ENCODE data around the gene CCDC137.

CCDC137 gene

DNA sequence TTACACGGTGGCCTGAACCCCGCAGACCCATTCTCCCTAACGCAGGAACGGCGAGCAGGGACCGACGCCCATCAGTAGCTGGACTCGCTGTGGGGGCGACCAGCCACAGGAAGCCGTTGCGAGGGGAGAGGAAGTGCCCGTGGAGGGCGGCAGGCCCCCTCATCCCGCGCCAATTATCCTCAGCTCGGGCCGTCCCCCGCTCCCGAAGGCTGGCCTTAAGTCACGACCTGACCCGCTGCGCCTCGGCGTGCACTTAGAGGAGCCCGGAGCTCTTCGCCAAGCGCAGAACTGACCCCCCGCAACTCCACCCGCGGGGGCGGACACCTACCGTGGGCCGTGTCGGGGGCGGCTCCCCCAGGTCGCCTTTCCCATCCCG, 16.7 kb downstream of the CCDC137 start:
- DNase-seq: peak; percentile 28 to 68 (median 54)

GRCh38 chr17:81683584-81684441, 17.3 kb downstream of the CCDC137 start, which contains the start of the genes ARL16 and HGS:
Gene ARL16 (minus strand): TSS chr17:81683797. CDS start chr17:81683753, 44 bp downstream.
Gene HGS (plus strand): TSS chr17:81684011. CDS start chr17:81684067, 56 bp downstream.
- peak; percentile 100 for DNase-seq

- DNase-seq: no peak
Observed at GRCh38 chr17:81684442-81684911, 17.9 kb downstream of the CCDC137 start.

DNA sequence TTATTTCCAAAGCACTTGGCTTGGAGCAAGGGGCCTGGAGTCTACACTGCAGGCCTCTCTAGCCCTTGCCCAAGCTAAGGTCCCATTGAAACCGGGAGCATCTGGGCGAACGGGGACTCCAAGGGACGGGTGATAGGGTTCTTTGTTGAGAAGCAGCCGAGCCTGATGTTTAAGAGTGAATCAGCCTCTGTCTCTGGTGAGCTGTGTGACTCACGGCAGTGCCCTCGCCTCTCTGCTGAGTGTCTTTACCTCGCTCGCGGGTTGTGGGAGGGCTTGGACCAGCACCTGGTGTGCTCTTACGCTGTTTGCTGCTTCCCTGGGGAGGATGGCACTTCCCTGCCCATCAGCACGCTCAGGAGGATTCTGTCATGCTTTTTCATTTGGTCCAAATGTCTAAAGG, 18.6 kb downstream of the CCDC137 start:
- DNase-seq: peak in 3 of 4 experiments; percentile 8 to 28 (median 25)

DNA sequence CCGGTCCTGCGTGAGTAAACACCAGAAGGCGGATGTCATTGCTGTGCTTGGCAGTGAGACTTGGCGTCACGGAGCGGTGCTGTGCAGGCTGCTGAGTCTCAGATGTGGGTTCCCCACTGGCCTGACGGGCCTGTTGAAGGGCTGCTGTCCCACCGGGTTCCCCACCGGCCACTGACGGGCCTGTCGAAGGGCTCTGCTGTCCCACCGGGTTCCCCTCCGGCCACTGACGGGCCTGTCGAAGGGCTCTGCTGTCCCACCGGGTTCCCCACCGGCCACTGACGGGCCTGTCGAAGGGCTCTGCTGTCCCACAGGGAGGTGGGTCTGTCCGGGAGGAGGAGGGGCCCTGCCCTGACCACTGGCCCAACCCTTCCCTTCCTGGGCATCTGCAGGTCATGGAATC, 20.1 kb downstream of the CCDC137 start:
- no peak for DNase-seq

GRCh38 chr17:81687770-81688541, 21.4 kb downstream of the CCDC137 start:
- no peak for DNase-seq

DNA sequence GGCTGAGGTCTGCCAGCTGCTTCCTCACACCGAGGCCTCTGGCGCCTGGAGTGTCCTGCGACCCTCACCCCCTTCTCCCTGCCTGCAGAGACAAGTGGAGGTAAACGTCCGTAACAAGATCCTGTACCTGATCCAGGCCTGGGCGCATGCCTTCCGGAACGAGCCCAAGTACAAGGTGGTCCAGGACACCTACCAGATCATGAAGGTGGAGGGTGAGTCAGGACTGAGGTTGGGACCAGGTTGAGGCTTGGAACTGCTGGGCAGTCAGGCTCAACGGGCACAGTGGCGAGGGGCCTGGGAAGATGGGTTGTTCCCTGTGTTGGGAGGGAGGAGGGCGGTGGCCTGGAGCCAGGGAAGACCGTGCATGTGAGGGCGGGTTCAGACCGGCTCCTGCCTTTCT, 22.1 kb downstream of the CCDC137 start:
- DNase-seq: no peak

GRCh38 chr17:81690066-81690465, 23.5 kb downstream of the CCDC137 start:
- no peak for DNase-seq

DNA sequence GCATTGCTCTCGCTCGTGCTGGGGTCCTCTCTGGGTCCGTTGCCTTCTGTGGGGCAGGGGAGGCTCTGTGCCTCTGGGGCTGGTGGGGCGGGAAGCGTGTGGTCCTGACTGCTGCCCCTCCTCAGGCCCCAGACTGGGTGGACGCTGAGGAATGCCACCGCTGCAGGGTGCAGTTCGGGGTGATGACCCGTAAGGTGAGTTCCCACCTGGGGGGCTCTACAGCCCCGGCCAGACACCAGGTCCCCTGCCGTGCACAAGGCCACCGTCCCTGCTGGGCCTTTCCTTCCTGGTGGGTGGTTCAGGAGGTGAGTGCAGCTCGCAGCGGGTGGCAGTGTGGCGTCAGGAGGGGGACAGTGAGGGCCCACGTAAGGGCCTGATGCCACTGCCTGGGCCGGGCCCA, 24.0 kb downstream of the CCDC137 start:
- no peak for DNase-seq

DNA sequence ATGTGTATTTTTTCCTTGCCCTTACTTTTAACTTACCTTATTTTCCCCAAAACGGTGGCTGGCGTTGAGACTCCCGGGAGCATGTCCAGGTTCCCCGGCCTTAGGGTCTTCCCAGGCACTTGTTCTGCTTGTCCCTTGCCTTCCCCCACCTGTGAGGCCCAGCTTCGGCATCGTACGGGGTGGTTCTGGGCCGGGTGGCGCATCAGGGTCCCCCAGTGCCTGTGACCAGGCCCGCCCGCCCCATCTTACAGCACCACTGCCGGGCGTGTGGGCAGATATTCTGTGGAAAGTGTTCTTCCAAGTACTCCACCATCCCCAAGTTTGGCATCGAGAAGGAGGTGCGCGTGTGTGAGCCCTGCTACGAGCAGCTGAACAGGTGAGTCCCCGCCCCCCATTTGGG, 24.7 kb downstream of the CCDC137 start:
- no peak for DNase-seq

DNA sequence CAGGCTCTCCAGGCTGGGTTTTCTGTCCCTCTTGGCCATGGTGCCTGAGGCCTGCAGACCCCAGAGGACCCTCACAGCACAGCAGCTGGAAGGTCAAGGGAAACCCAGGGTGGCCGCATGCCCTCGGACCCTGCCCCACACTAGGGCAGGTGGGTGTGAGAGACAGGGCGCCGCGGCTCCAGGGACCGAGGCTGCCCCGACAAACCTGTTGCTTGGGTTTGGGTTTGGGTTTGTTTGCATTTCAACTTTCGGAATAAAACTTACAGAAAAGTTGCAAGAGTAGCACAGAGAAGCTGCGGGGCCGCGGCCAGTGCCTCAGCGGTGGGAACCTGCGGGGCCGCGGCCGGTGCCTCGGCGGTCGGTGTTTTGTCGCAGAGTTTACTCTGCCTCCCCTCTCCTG, 25.1 kb downstream of the CCDC137 start:
- DNase-seq: no peak

- no peak for DNase-seq
Observed at GRCh38 chr17:81693509-81694210, 27.1 kb downstream of the CCDC137 start.

- DNase-seq: no peak
Observed at GRCh38 chr17:81694810-81695209, 28.3 kb downstream of the CCDC137 start.

- DNase-seq: no peak
Observed at GRCh38 chr17:81695211-81695610, 28.7 kb downstream of the CCDC137 start.

DNA sequence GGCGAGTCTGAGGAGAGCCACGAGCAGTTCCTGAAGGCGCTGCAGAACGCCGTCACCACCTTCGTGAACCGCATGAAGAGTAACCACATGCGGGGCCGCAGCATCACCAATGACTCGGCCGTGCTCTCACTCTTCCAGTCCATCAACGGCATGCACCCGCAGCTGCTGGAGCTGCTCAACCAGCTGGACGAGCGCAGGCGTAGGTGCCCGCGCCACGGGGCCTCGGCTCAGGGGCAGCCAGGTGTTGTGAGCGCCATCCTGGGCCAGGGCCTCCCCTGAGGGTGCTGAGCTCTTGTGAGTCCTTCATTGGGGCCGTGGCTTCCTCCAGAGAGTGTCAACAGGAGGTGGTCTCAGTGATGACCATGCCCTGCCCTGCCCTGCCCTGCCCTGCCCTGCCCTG, 29.3 kb downstream of the CCDC137 start:
- DNase-seq: no peak

DNA sequence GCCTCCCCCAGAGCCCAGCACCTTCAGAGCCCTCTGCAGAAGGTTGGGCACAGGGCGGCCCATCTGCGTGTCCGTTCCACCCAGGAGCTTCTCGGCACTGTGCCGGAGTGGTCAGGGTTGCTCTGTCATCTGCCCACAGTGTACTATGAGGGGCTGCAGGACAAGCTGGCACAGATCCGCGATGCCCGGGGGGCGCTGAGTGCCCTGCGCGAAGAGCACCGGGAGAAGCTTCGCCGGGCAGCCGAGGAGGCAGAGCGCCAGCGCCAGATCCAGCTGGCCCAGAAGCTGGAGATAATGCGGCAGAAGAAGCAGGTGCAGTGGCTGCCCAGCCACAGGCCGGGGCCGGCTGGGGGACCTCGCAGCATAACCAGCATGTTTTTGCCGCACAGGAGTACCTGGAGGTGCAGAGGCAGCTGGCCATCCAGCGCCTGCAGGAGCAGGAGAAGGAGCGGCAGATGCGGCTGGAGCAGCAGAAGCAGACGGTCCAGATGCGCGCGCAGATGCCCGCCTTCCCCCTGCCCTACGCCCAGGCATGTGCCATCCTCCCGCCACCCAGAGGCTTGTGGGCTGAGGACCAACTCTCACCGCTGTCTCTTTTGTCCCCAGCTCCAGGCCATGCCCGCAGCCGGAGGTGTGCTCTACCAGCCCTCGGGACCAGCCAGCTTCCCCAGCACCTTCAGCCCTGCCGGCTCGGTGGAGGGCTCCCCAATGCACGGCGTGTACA, 29.8 kb downstream of the CCDC137 start:
- no peak for DNase-seq

GRCh38 chr17:81697261-81698044, 30.9 kb downstream of the CCDC137 start:
- DNase-seq: no peak

- DNase-seq: no peak
Observed at GRCh38 chr17:81700353-81701287, 34.1 kb downstream of the CCDC137 start.

DNA sequence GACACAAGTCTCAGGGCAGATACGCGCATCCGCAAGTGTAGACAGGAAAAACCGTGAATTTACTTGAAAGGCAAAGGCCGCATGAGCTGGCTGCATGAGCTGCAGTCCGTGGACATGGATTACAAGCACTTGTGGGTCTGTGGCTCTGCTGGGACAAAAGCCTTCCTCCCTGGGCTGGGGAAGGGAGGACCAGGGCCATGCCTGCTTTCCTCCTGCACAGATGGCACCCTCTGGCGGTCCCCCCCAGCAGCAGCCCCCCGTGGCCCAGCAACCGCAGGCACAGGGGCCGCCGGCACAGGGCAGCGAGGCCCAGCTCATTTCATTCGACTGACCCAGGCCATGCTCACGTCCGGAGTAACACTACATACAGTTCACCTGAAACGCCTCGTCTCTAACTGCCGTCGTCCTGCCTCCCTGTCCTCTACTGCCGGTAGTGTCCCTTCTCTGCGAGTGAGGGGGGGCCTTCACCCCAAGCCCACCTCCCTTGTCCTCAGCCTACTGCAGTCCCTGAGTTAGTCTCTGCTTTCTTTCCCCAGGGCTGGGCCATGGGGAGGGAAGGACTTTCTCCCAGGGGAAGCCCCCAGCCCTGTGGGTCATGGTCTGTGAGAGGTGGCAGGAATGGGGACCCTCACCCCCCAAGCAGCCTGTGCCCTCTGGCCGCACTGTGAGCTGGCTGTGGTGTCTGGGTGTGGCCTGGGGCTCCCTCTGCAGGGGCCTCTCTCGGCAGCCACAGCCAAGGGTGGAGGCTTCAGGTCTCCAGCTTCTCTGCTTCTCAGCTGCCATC, 34.9 kb downstream of the CCDC137 start:
- peak in 1 of 4 experiments; percentile 19 for DNase-seq
